IMR-90 (cell line): ENCODE data around the gene DEAF1. TPM values are rescaled to one million over a fixed set of nuclear protein-coding genes. Genes with fewer than 3 reads are reported as not detected.

Experiments used
- ATAC-seq: fragments of 200-7000 bp; cut with Tn5 transposase; 2 replicates; pipeline ENCODE4 v1.9.1; 2020; ENCODE audit warnings: low read depth, mild to moderate bottlenecking, moderate library complexity
- BruUV-seq: library from RNA; stranded (reverse); fragments of 400-500 nt; replicated peaks from 2 replicates; lab custom pipeline; 2021; lab: Mats Ljungman, UMichigan
- CTCF ChIA-PET: fragments of 300-600 bp; formaldehyde crosslinking; extraction: SDS; loops from one replicate; lab custom pipeline; 2021; ENCODE audit warnings: antibody characterized with exemption; lab: Yijun Ruan, JAX
- POLR2A ChIA-PET: fragments of 300-600 bp; sonication (Branson Sonifier 250); formaldehyde crosslinking; loops from one replicate; lab custom pipeline; 2022; ENCODE audit warnings: antibody characterized with exemption; ENCODE audit not compliant: unreplicated experiment; lab: Charles Lee
- DNase-seq: peaks from one replicate; pipeline ENCODE4 v3.0.0; 2013
- H2AFZ ChIP-seq: replicated peaks from 2 replicates; pipeline ENCODE3; 2013; ENCODE audit warnings: low read length, mild to moderate bottlenecking; ENCODE audit not compliant: poor library complexity
- H2AK5ac ChIP-seq: 2 replicates; pipeline ENCODE4 v1.6.1; 2013; ENCODE audit warnings: low read depth, low read length, inconsistent platforms
- H2AK9ac ChIP-seq: replicated peaks from 2 replicates; pipeline ENCODE3; 2013; ENCODE audit warnings: mild to moderate bottlenecking, low read depth, low read length, moderate library complexity; ENCODE audit not compliant: poor library complexity
- H2BK120ac ChIP-seq: 2 replicates; pipeline ENCODE4 v1.6.1; 2013; ENCODE audit warnings: low read depth, low read length, inconsistent platforms
- H2BK15ac ChIP-seq: 3 replicates; pipeline ENCODE4 v1.6.1; 2013; ENCODE audit warnings: low read depth, low read length, inconsistent platforms
- H2BK20ac ChIP-seq: 2 replicates; pipeline ENCODE4 v1.6.1; 2013; ENCODE audit warnings: low read depth, mild to moderate bottlenecking, inconsistent platforms, low read length, moderate library complexity
- H2BK5ac ChIP-seq: 2 replicates; pipeline ENCODE4 v1.6.1; 2013; ENCODE audit warnings: mild to moderate bottlenecking, low read depth, low read length, inconsistent platforms; ENCODE audit not compliant: poor library complexity, severe bottlenecking
- H3K14ac ChIP-seq: replicated peaks from 2 replicates; pipeline ENCODE4 v1.6.1; 2013; ENCODE audit warnings: low read depth, low read length, inconsistent platforms
- H3K18ac ChIP-seq: 2 replicates; pipeline ENCODE4 v1.6.1; 2013; ENCODE audit warnings: low read depth, low read length, control low read depth
- H3K23ac ChIP-seq: 2 replicates; pipeline ENCODE4 v1.6.1; 2013; ENCODE audit warnings: low read depth, low read length, inconsistent platforms
- H3K27ac ChIP-seq: 2 replicates; pipeline ENCODE4 v1.5.1; 2013; ENCODE audit warnings: mild to moderate bottlenecking, control low read depth, low read length; ENCODE audit not compliant: insufficient read depth
- H3K27me3 ChIP-seq: 2 replicates; pipeline ENCODE4 v1.6.1; 2013; ENCODE audit warnings: low read length; ENCODE audit not compliant: control insufficient read depth, insufficient read depth
- H3K36me3 ChIP-seq: 2 replicates; pipeline ENCODE4 v1.6.1; 2013; ENCODE audit warnings: low read length, mixed read lengths; ENCODE audit not compliant: control insufficient read depth, insufficient read depth
- H3K4ac ChIP-seq: 2 replicates; pipeline ENCODE4 v1.6.1; 2013; ENCODE audit warnings: low read depth, low read length, inconsistent platforms
- H3K4me1 ChIP-seq: 2 replicates; pipeline ENCODE4 v1.6.1; 2013; ENCODE audit warnings: low read length, mixed read lengths; ENCODE audit not compliant: control insufficient read depth, insufficient read depth
- H3K4me2 ChIP-seq: 2 replicates; pipeline ENCODE4 v1.6.1; 2013; ENCODE audit warnings: low read depth, mild to moderate bottlenecking, control low read depth, low read length, moderate library complexity
- H3K4me3 ChIP-seq: 2 replicates; pipeline ENCODE4 v1.5.1; 2013; ENCODE audit warnings: low read depth, mild to moderate bottlenecking, control low read depth, low read length, moderate library complexity; ENCODE audit not compliant: insufficient read depth
- H3K56ac ChIP-seq: 2 replicates; pipeline ENCODE4 v1.6.1; 2013; ENCODE audit warnings: low read length, inconsistent platforms; ENCODE audit not compliant: insufficient read depth; ENCODE audit errors: extremely low read depth
- H3K79me1 ChIP-seq, 2 experiments: 2 replicates each; pipeline ENCODE4 v1.6.1; 2013; ENCODE audit warnings: low read length in 2 of 2, inconsistent platforms in 1 of 2, low read depth in 1 of 2
- H3K9ac ChIP-seq: 2 replicates; pipeline ENCODE4 v1.6.1; 2013; ENCODE audit warnings: low read depth, low read length, control low read depth
- H3K9me1 ChIP-seq: 2 replicates; pipeline ENCODE4 v1.6.1; 2013; ENCODE audit warnings: low read length, inconsistent platforms; ENCODE audit not compliant: insufficient read depth
- H3K9me3 ChIP-seq: 2 replicates; pipeline ENCODE4 v1.6.1; 2013; ENCODE audit warnings: low read length; ENCODE audit not compliant: control insufficient read depth, insufficient read depth
- H4K20me1 ChIP-seq: 2 replicates; pipeline ENCODE4 v1.6.1; 2013; ENCODE audit warnings: low read length, inconsistent platforms; ENCODE audit not compliant: insufficient read depth
- H4K5ac ChIP-seq: 2 replicates; pipeline ENCODE4 v1.6.1; 2013; ENCODE audit warnings: mild to moderate bottlenecking, low read depth, low read length, control low read depth
- H4K8ac ChIP-seq, 2 experiments: 2 replicates each; pipeline ENCODE4 v1.6.1; 2013; ENCODE audit warnings: low read depth in 2 of 2, low read length in 2 of 2, control low read depth in 1 of 2, inconsistent platforms in 1 of 2
- H4K91ac ChIP-seq: 2 replicates; pipeline ENCODE4 v1.6.1; 2013; ENCODE audit warnings: low read depth, low read length, inconsistent platforms; ENCODE audit not compliant: insufficient read depth
- BHLHE40 ChIP-seq: fragments of 150-350 bp; IDR thresholded peaks from 2 replicates; pipeline ENCODE4 v1.6.1; 2016; ENCODE audit warnings: mild to moderate bottlenecking, low read depth, low read length
- CEBPB ChIP-seq: IDR thresholded peaks from 2 replicates; pipeline ENCODE4 v1.6.1; 2012; ENCODE audit warnings: low read depth, low read length, improper control_type of control experiment
- CHD1 ChIP-seq: IDR thresholded peaks from 2 replicates; pipeline ENCODE4 v1.6.1; 2012; ENCODE audit warnings: low read depth, low read length, improper control_type of control experiment
- FOS ChIP-seq: fragments of 150-350 bp; IDR thresholded peaks from 2 replicates; pipeline ENCODE4 v1.6.1; 2016; ENCODE audit warnings: low read depth, low read length
- MAFK ChIP-seq: IDR thresholded peaks from 2 replicates; pipeline ENCODE4 v1.6.1; 2012; ENCODE audit warnings: low read depth, low read length, improper control_type of control experiment
- MAZ ChIP-seq: IDR thresholded peaks from 2 replicates; pipeline ENCODE4 v1.6.1; 2012; ENCODE audit warnings: low read depth, mild to moderate bottlenecking, low read length, improper control_type of control experiment, moderate library complexity, borderline replicate concordance
- MXI1 ChIP-seq: IDR thresholded peaks from 2 replicates; pipeline ENCODE4 v1.6.1; 2012; ENCODE audit warnings: low read depth, mild to moderate bottlenecking, low read length, moderate library complexity, borderline replicate concordance
- NFE2L2 ChIP-seq: fragments of 150-350 bp; IDR thresholded peaks from 2 replicates; pipeline ENCODE4 v1.6.1; 2016; ENCODE audit warnings: low read depth, mild to moderate bottlenecking, low read length
- POLR2A ChIP-seq: IDR thresholded peaks from 2 replicates; pipeline ENCODE4 v1.6.1; 2012; ENCODE audit warnings: mild to moderate bottlenecking, low read depth, low read length
- RAD21 ChIP-seq: IDR thresholded peaks from 2 replicates; pipeline ENCODE4 v1.6.1; 2012; ENCODE audit warnings: low read length, improper control_type of control experiment
- RCOR1 ChIP-seq: IDR thresholded peaks from 2 replicates; pipeline ENCODE4 v1.6.1; 2012; ENCODE audit warnings: mild to moderate bottlenecking, low read length, improper control_type of control experiment; ENCODE audit not compliant: insufficient replicate concordance
- RFX5 ChIP-seq: IDR thresholded peaks from 2 replicates; pipeline ENCODE4 v1.8.0; 2012; ENCODE audit warnings: low read depth, mild to moderate bottlenecking, low read length, moderate library complexity
- SMC3 ChIP-seq: fragments of 150-350 bp; IDR thresholded peaks from 2 replicates; pipeline ENCODE4 v1.6.1; 2016; ENCODE audit warnings: low read depth, mild to moderate bottlenecking, antibody characterized with exemption, low read length, moderate library complexity
- WGBS, 2 experiments: methylation state at CpG; one replicate each; pipeline versions ENCODE4 v1.1.5 to v1.1.7; 2013; ENCODE audit warnings: missing lambda C conversion rate in 2 of 2; ENCODE audit not compliant: insufficient read length in 1 of 2; ENCODE audit errors: extremely low coverage in 2 of 2; 5-methylcytosine and 5-hydroxymethylcytosine counted together
- dilution Hi-C: fragments of 300-500 bp; cut with HindIII; formaldehyde crosslinking; loops from one replicate; pipeline ENCODE4 v1.14.3; 2018; ENCODE audit warnings: low sequenced_read_pairs; ENCODE audit not compliant: unreplicated experiment
- in situ Hi-C: fragments of 300-500 bp; cut with MboI; formaldehyde crosslinking; loops from 3 replicates; pipeline ENCODE4 v1.14.3; 2019; ENCODE audit warnings: low sequenced_read_pairs, inconsistent platforms, mixed read lengths
- intact Hi-C: fragments of 100-400 bp; cut with micrococcal nuclease; formaldehyde crosslinking; loops from 2 replicates; pipeline ENCODE4 v1.10.0; 2022
- polyA plus RNA-seq, 3 experiments: library from polyadenylated mRNA; depleted of rRNA; stranded (reverse); fragments of >200 nt; gene quantifications; 2 replicates each; pipeline ENCODE4 v1.2.3, GENCODE V29; 2012; ENCODE audit warnings: low replicate concordance in 1 of 3
- total RNA-seq: library from RNA; depleted of rRNA; stranded (reverse); fragments of >200 nt; gene quantifications from 2 replicates; pipeline ENCODE4 v1.2.3, GENCODE V29; 2012
- TF ChIP-seq, protein P1 (sequence below): fragments of 150-350 bp; IDR thresholded peaks from 2 replicates; pipeline ENCODE4 v1.6.1; 2016; ENCODE audit warnings: low read depth, mild to moderate bottlenecking, low read length, moderate library complexity, borderline replicate concordance
- TF ChIP-seq, protein P2 (sequence below): fragments of 150-350 bp; IDR thresholded peaks from 2 replicates; pipeline ENCODE4 v1.6.1; 2017; ENCODE audit warnings: mild to moderate bottlenecking, antibody characterized with exemption, low read length, low read depth
- TF ChIP-seq, protein P3 (sequence below): conservative IDR thresholded peaks from 2 replicates; pipeline ENCODE4 v1.5.1; 2012; ENCODE audit warnings: mild to moderate bottlenecking, low read depth, low read length, improper control_type of control experiment

DEAF1 gene
- total and polyA plus RNA-seq, 2 of the 4 experiments (the other 2 are of a cell fraction): 22.9 to 31.6 TPM

DNA sequence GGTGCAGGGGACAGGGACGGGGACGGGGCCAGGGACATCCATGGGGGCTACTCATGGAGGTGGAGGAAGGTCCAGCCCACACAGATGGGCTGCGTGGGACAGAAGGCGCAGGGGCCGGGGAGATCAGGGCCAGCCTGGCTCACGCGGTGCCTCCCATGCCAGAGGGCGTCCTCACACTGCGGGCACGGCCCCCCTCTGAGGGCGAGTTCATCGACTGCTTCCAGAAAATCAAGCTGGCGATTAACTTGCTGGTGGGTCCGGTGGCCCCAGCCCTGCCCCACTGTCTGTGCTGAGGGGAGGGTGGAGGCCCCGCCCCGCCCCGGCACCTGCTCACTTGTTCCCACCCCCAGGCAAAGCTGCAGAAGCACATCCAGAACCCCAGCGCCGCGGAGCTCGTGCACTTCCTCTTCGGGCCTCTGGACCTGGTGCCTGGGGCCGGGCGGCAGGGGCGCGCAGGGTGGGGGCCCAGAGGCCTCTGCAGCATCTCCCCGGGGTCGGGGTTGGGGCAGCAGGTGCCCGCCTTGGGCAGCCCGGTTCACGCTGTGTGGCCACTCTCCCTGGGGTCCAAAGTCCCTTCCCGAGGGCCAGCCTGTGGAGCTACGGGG lies 26.8 kb upstream of the DEAF1 start:
- no peak overlapping the region for H3K27ac ChIP-seq
- in situ Hi-C loops: no loop called here
- no peak overlapping the region for H2BK15ac ChIP-seq
- H2BK120ac ChIP-seq: no peak overlapping the region
- H3K9me3 ChIP-seq: no peaks in the 10 kb centered on the region
- H4K20me1 ChIP-seq: no peaks in the 10 kb centered on the region
- H3K4me2 ChIP-seq: no peak overlapping the region
- H2BK5ac ChIP-seq: no peak overlapping the region
- no peak overlapping the region for H2AFZ ChIP-seq
- H3K56ac ChIP-seq: no peak overlapping the region
- BruUV-seq: no TSS peak
- 47% methylated on average over 16 of the region's 33 CpGs; no CpG with 5 or more reads in 1 of the 2 experiments for WGBS, 2 experiments
- H3K4ac ChIP-seq: no peak overlapping the region
- dilution Hi-C loops: no loop called here
- H4K5ac ChIP-seq: no peak overlapping the region
- H4K91ac ChIP-seq: no peak overlapping the region
- DNase-seq: no peak
- H3K9ac ChIP-seq: no peak overlapping the region
- no peak overlapping the region for H3K18ac ChIP-seq
- no peak overlapping the region for H2AK9ac ChIP-seq
- no peak overlapping the region for H4K8ac ChIP-seq
- H3K36me3 ChIP-seq: no peaks in the 10 kb centered on the region
- no peak overlapping the region for H3K14ac ChIP-seq
- H3K27me3 ChIP-seq: peaks cover 9% of the 10 kb centered on the region; the same call in 1 of the 2 replicates
- ATAC-seq: no peak
- ChIA-PET CTCF (no interaction called here), POLR2A (no interaction called here)
- no peaks in the 10 kb centered on the region for H3K79me1 ChIP-seq
- no peak overlapping the region for H2BK20ac ChIP-seq
- no peak overlapping the region for H3K23ac ChIP-seq
- no peak overlapping the region for H3K4me3 ChIP-seq
- TF ChIP-seq, protein P1, sequence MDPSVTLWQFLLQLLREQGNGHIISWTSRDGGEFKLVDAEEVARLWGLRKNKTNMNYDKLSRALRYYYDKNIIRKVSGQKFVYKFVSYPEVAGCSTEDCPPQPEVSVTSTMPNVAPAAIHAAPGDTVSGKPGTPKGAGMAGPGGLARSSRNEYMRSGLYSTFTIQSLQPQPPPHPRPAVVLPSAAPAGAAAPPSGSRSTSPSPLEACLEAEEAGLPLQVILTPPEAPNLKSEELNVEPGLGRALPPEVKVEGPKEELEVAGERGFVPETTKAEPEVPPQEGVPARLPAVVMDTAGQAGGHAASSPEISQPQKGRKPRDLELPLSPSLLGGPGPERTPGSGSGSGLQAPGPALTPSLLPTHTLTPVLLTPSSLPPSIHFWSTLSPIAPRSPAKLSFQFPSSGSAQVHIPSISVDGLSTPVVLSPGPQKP: no peak
- TF ChIP-seq RFX5 (no peak), BHLHE40 (no peak), CHD1 (no peak), SMC3 (no peak), FOS (no peak), NFE2L2 (no peak), RCOR1 (no peak), MAFK (no peak), MXI1 (no peak), POLR2A (no peak), MAZ (no peak), CEBPB (no peak), RAD21 (no peak)
- TF ChIP-seq, protein P2, sequence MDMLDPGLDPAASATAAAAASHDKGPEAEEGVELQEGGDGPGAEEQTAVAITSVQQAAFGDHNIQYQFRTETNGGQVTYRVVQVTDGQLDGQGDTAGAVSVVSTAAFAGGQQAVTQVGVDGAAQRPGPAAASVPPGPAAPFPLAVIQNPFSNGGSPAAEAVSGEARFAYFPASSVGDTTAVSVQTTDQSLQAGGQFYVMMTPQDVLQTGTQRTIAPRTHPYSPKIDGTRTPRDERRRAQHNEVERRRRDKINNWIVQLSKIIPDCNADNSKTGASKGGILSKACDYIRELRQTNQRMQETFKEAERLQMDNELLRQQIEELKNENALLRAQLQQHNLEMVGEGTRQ: no peak
- TF ChIP-seq, protein P3, sequence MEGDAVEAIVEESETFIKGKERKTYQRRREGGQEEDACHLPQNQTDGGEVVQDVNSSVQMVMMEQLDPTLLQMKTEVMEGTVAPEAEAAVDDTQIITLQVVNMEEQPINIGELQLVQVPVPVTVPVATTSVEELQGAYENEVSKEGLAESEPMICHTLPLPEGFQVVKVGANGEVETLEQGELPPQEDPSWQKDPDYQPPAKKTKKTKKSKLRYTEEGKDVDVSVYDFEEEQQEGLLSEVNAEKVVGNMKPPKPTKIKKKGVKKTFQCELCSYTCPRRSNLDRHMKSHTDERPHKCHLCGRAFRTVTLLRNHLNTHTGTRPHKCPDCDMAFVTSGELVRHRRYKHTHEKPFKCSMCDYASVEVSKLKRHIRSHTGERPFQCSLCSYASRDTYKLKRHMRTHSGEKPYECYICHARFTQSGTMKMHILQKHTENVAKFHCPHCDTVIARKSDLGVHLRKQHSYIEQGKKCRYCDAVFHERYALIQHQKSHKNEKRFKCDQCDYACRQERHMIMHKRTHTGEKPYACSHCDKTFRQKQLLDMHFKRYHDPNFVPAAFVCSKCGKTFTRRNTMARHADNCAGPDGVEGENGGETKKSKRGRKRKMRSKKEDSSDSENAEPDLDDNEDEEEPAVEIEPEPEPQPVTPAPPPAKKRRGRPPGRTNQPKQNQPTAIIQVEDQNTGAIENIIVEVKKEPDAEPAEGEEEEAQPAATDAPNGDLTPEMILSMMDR: no peak
- H3K9me1 ChIP-seq: no peaks in the 10 kb centered on the region
- H2AK5ac ChIP-seq: no peak overlapping the region
- intact Hi-C loops: loop anchor here (10.0 kb wide), 1 partner anchor 167 kb away; no protein-coding TSS in a partner anchor
- no peaks in the 10 kb centered on the region for H3K4me1 ChIP-seq
